RPMI7951 (cell line): ENCODE results near the gene MYH11. TPM values are rescaled to one million over a fixed set of nuclear protein-coding genes. Genes with fewer than 3 reads are reported as not detected.
A peak's percentile ranks its signal among the peaks of the same experiment; 100 is the strongest.

Experiments used
- DNase-seq: peaks from one replicate; pipeline ENCODE4 v3.0.0-alpha.2; 2012; ENCODE audit warnings: low read depth
- total RNA-seq: library from RNA; depleted of rRNA; stranded (reverse); fragments of >200 nt; shearing (Covaris generic); gene quantifications from 2 replicates; pipeline ENCODE4 v1.2.3, GENCODE V29; 2014

MYH11 gene
- total RNA-seq, 1 experiment from 2014 or later, result not detected

DNA sequence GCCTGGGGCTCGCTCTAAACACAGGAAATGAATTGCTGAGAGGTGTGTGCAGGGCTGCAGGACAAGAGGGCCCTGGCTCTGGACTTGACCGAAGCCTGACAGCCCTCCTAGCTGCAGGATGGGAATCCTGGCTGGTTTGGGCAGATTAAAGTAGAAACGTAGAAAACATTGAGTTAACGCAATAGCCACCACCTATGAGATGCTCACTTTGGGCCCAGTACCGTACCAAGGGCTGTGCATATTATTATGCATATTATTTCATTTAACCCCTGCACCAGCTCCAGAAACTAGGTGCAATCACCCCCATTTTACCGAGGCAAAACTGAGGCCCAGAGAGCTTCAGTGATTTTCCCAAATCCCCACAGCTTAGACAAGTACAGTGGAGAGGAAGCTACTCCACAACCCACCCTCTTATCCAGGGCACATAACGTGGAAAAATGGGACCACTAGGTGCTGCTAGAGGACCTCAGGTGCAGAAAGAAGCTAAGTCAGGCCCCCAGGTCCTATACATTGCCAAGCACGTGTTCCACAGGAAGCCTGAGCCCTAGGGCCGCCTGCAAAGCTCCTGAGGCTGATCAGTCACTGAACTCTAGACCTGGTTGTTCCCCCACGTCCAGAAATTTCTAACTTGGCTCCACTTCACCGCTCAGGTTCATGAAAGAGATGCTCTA lies 79.2 kb downstream of the MYH11 start:
- peak; percentile 37 for DNase-seq

DNA sequence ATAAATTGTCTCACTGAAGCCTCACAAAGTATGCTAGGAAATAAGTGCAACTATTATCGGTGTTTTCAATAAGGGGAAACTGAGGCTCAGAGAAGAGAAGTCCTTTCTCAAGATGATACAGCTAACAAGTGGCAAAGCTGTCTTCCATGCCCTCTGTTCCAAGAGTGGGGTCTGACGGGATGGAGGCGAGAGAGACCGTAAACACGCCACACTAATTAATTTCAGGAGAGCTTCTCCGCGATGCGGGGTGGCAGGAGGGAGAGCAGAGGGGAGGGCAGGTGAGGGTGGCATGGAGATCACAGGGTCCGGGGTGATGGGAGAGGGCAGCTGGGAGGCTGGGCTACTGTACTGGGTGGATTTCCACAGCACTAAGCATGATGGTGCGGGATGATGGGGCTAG lies 80.3 kb downstream of the MYH11 start:
- no peak for DNase-seq

DNA sequence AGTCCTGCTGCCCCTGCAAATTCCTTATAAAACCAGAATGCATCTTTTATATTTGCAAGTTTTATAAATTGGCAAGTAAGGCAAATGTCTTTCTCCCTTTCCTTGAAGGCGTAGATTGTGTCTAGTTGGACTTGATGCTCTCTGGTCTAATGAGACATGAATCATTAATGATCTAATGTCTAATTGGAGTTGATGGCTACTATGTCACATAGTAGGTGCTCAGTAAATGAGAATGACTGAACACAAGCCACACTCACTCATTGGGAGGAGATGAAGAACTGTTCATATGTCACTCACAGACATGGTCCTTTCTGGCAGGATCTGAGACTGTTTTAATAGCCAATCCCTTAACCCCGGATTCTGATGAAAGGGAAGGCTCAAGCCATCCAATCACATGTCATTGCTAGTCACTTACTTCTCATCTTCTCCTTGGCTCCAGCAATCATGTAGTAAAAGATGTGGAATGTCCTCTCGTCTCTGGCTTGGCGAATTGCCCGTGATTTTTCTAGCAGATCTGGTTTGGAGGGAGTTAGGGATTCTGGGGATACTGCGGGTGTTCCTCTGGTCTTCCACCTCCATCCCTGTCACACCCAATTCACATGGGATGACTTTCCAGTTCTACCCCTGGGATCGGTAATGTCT lies 81.0 kb downstream of the MYH11 start:
- no peak for DNase-seq

DNA sequence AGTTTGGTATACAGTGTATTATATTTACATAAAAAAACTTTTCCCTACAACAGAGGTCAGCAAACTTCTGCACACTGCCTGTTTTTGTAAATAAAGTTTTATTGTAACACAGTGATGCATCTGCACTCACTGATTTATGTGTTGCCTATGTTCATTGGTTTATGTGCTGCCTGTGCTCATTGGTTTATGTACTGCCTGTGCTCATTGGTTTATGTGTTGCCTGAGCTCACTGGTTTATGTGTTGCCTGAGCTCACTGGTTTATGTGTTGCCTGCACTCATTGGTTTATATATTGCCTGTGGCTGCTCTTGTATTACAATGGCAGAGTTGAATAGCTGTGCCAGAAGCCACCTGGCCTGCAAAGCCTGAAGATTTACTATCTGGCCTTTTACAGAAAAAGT lies 81.6 kb downstream of the MYH11 start:
- DNase-seq, result peak; percentile 27

DNA sequence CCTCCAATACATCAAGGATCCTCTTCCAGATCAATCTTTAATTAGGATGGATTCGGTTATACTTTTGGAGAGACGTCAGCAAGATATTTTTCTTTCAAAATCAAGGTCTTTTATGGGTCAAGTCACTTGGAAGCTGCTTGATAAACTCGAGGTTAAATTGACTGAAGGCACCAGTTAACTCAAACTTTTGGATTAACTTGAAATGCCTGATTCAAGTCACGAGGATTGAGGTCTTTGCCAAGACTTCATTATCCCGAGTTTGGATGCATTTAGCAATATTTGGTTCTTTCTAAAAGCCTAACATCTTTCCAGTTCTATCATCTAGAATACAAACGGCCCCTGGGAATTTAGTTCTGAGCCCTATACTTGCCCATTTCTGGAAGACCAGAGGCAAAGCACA lies 82.9 kb downstream of the MYH11 start:
- DNase-seq, result no peak

DNA sequence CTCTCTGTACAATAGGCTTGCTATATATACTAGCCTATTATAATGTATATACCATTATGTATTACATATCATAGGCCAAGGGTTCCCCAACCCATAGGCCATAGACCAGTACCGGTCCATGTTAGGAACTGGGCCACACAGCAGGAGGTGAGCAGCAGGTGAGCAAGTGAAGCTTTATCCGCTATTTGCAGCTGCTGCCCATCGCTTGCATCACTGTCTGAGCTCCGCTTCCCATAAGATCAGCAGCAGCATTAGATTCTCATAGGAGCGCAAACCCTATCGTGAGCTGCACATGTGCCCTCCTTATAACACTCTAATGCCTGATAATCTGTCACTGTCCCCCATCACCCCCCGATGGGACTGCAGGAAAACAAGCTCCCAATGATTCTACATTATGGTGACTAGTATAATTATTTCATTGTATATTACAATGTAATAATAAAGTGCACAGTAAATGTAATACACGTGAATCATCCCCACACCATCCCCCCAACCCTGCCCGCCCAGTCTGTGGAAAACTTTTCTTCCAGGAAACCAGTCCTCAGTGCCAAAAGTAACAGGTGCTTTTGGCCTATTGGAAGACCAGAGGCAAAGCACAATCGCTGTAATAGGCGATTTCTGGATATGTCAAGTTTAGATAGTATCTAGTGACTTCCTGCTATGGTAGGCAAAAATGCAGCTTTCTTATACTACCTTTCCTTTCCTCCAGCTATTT lies 84.1 kb downstream of the MYH11 start:
- no peak for DNase-seq

DNA sequence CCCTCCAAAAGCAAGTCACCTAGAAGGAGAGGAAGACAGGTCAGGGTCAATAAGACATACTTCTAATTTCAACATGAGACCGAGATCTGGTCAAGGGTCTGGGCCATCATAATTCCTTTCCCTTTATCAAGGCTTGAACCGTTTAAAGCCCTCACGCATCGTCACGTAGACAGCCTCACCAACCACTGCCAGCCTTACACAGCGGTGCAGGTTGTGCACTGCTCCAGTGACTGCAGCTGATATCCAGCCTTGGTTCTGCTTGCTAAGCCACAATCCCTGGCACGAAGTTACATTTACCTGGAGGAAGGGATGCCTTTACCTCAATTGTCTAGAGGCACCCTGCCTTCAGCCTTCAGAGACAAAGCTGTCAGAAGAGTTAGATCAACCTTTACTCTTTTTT lies 85.1 kb downstream of the MYH11 start:
- DNase-seq, result no peak

DNA sequence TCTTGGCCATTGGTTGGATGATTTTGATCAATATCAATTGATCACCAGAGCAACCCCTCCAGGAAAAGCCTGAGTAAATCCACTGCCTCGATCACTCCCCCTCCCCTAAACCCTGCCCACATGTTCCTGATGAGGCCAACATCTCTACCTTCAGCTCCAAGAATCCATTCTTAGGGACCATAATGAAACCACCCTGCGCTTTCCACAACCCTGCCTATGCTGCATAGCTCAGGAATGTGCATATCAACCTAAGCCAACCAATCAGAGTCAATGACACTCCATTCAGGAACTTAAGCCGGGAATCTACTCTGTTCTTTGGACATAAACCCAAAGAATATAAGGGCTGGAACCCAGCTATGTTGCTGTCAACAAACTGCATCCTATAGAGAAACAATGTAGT lies 86.3 kb downstream of the MYH11 start:
- peak; percentile 13 for DNase-seq

DNA sequence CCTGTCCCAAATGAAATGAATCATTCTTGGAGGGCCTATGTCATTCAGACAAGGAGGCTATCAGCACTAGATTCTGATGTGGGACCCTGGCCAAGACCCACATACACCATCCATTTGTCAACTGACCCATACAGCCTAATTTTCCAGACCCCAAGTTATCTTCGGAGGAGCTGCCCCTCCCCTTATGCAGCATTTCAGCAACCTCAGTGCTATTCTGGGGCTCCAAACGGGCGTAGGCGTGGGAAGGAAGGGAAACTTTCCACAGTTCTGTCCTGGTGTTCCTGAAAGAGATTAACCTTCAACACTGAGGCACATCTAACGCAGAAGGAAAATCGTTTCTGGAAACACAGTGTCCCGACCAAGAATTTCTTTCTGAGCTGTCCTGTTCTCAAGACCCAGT lies 86.7 kb downstream of the MYH11 start:
- no peak for DNase-seq

DNA sequence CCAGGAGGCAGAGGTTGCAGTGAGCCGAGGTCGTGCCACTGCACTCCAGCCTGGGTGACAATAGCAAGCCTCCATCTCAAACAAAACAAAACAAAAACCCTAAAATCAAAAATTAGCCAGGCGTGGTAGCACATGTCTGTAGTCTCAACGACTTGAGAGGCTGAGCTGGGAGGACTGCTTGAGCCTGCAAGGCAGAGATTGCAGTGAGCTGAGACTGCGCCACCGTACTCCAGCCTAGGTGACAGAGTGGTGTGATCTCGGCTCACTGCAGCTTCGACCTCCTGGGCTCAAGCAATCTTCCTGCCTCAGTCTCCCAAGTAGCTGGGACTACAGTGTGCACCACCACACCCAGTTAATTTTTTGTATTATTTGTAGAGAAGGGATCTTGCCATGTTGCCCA lies 87.6 kb downstream of the MYH11 start:
- DNase-seq, result no peak

DNA sequence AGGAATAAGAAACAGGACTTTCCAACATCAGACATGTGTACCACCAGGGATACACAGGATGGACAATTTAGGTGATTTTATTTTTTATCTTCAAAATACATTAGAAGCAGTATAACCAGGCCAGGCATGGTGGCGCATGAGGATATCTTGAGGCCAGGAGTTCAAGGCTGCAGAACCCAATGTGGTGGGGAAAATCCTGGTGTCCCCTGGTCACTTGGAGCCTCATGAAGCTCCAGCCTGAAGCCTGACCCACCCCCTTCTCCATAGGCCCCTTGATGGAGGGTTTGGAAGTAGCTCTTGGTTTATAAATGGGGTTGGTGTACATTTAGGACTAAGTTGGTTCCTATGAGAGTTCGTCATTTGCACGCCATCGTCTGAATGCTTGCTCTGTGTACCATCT lies 88.6 kb downstream of the MYH11 start:
- no peak for DNase-seq

DNA sequence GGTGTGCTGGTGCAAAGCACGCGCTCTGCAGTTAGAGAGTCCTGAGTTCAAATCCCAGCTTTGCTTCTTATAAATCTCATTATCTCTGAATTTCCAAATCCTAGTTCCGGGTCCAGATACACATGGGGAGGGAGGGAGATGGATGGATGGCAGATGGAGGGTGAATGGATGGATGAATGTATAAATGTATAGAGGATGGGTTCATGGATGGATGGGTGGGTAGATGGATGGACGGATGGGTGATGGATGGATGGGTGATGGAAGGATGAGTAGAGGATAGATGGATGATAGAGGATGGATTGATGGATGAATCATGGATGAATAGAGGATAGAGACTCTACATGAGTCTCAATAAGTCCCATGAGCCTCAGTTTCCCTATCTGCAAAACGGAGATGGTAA lies 89.9 kb downstream of the MYH11 start:
- no peak for DNase-seq

DNA sequence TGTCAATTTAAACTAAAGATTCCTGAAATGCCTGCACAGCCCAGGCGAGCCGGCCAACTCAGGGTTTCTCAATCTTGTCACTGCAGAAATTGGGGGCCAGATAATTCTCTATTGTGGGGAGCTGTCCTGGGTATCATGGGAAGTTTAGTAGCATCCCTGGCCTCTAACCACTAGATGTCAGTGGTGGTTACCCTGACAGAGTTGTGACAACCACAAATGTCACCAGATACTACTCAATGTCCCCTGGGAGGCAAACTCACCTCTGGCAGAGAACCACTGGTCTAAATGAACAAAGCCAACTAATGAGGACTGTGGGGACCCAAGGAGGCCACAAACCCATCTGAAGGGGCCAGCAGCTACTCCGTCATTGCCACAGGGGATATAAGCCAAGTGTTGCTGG lies 90.9 kb downstream of the MYH11 start:
- DNase-seq, result peak; percentile 42

DNA sequence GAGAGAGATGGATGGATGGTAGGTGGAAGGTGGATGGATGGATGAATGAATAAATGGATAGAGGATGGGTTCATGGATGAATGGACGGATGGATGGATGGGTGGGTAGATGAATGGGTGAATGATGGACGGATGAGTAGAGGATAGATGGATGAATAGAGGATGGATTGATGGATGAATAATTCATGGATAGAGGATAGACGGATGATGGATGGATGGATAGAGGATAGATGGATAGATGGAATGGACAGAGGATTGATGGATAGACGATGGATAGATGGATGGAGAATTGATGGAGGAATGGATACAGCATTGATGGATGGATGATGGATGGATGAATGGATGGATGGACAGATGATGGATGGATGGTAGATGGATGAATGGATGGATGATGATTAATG lies 91.7 kb downstream of the MYH11 start:
- no peak for DNase-seq

DNA sequence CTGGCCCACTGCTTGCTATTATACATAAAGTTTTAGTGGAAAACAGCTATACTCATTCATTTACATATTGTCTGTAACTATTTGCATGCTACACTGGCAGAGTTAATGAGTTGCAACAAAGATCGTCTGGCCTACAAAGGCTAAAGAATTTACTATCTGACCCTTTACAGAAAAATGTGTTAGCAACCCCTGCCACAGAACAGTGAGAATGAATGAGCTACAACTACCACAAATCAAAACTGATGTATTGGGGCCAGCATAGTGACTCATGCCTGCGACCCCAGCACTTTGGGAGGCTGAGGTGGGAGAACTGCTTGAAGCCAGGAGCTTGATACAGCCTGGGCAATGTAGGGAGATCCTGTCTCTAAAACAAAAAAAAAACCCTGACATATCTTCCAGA lies 92.7 kb downstream of the MYH11 start:
- no peak for DNase-seq

DNA sequence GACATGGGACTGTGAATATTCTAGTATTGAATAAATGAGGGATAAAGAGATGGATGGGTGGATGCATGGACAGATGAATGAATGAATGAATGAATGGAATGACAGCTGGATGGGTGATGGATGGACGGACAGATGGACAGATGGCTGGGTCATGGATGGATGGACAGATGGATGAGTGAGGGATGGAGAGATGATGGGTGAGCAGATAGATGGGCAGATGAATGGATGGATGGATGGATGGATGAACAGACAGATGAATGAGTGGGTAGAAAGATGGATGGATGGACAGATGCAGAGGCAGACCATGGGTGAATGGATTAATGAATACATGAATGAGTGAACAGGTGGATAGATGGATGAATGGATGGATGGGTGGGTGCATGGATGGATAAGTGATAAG lies 96.7 kb downstream of the MYH11 start:
- DNase-seq, result no peak

DNA sequence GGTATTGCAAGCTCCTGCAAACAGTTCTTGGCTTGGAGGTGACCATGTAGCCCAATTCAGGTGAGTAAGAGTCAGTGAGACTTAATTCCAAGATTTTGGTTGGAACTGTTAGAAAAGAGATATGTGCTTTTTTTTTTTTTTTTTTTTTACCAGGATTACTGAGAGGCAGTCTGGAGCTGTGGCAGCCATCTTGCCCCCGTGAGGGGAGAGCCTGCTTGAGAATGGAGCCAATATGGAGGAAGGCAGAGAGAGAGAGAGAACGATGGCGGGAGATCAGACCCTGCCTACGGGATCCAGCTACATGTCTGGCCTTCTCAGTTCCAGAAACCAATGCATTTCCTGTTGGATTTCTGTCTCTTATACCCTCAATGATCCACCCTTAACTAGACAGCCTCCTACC lies 97.8 kb downstream of the MYH11 start:
- no peak for DNase-seq

DNA sequence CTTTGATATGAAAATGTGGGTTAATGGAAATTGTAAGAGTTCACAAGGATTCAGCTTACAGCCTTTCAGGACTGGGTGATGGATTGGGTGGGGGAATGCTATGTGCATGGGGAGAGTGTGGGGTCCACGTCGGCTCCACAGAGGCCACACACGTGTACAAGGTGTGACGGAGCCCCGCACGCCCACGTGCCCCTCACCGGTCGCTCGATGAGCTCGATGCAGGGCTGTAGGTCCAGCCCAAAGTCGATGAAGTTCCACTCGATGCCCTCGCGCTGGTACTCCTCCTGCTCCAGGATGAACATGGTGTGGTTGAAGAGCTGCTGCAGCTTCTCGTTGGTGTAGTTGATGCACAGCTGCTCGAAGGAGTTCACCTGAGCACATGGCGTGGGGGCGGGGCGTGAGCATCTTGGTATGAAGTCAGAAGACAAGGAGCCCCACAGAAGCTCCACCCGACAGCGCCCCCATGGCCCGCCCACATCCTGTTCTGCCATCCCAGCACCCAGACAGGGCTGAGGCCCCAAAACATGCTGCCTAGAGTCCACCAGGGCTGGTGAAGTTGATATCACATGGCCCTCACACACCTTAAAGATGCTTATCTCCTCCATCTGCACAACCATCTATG lies 99.1 kb downstream of the MYH11 start:
- DNase-seq, result no peak

DNA sequence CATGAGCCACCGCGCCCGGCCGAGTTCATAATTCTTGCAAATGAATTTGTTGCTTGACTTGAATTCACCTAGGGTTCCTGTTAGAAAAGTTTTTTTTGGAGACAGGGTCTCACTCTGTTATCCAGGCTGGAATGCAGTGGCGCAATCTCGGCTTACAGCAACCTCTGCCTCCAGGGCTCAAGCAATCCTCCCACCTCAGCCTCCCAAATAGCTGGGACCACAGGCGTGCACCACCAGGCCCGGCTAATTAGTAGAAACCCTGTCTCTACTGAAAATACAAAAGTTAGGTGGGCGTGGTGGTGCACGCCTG lies 99.8 kb downstream of the MYH11 start:
- DNase-seq, result no peak

DNA sequence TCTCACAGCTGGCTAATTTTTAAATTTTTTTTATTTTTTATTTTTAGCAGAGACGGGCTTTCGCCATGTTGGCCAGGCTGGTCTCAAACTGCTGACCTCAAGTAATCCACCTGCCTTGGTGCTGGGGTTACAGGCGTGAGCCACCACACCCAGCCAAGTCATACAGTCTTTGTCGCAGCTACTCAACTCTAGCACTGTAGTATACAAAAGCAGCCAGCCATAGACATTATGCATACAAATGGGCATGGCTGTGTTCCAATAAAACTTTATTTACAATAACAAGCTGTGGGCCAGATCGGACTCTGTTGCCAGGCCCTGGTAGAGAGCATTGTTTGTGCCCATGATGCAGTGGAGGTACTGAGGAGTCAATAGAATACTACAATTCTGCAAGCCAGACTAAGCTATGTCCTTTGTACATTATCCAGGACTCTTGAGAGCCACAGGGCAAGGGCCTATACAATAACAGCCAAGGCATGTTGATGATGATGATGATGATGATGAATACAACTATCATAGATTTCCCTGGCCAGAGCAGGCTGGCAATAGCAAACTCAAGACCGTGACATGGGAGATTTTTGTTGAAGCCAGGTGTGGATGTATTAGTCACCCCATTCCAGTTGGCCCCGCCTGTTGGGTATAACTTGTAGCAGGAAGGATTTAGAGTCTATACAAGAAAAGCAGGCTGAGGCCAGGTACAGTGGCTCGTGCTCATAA lies 101.8 kb downstream of the MYH11 start:
- no peak for DNase-seq

DNA sequence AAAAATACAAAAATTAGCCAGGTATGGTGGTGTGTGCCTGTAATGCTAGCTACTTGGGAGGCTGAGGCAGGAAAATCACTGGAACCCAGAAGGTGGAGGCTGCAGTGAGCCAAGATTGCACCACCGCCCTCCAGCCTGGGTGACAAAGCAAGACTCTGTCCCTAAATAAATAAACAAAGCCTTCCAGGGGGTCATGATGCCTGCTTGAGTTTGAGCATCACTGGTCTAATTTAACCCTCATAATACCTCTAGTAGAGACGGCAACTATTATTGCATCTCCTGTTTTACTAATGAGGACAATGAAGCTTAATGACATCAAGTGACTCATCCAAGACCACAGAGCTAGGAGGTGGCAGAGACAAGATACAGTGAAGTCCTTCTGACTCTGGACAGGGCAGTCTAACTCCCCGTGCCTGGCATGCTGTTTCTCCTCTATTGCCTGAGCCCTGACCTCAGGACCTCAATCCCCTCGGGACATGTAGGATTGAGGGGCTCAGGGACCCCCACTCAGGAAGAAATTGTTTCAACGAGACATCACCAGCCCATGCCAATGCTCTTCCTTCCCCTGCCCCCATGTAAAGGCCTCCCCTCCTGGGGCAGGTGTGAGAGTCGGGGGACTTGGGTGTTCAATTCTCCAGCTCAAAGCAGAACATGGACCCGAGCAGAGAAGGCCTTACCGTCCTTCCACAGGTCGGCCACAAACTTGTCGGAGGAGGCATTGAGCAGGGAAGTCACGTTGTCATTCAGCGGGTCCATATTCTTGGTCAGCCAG lies 103.9 kb downstream of the MYH11 start:
- DNase-seq, result no peak

DNA sequence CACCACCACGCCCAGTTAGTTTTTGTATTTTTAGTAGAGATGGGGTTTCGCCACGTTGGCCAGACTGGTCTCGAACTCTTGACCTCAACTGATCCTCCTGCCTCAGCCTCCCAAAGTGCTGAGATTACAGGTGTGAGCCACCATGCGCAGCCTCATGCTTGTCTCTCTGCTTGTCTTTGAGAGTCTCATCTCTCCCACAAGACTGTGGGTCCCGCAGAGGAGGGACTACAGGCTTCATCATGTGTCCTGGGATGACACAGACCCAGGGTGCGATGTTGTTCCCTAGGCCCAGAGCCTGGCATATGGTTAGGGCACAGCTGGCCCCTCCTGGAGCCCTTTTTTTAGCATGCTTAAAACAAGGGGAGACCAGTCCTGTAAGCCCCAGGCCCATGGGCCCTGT lies 104.9 kb downstream of the MYH11 start:
- no peak for DNase-seq
